HG03095 (cell line): ENCODE results near the gene ZNF366.
"Not testable (repeated sequence)": the region's sequence is repeated elsewhere in the genome, so short reads cannot be mapped to it uniquely, and the experiment has no call there.

ENCODE experiments used
- ATAC-seq: cut with Tn5 transposase; IDR thresholded peaks from one replicate; pipeline ENCODE4 v1.9.1; 2021; ENCODE audit warnings: moderate library complexity; ENCODE audit not compliant: unreplicated experiment

ZNF366 gene

GRCh38 chr5:72410688-72411295 is 96.4 kb downstream of the ZNF366 start:
- ATAC-seq = no peak

GRCh38 chr5:72408603-72409002 is 98.6 kb downstream of the ZNF366 start:
- ATAC-seq = no peak

- ATAC-seq = no peak
Observed at GRCh38 chr5:72408127-72408526, 99.1 kb downstream of the ZNF366 start.

GRCh38 chr5:72407541-72407940 is 99.7 kb downstream of the ZNF366 start:
- ATAC-seq = no peak

- ATAC-seq = no peak
Observed at GRCh38 chr5:72407078-72407477, 100.1 kb downstream of the ZNF366 start.

GRCh38 chr5:72404771-72405170 is 102.4 kb downstream of the ZNF366 start:
- not testable (repeated sequence) for ATAC-seq

- ATAC-seq = no peak
Observed at GRCh38 chr5:72402959-72403628, 104.1 kb downstream of the ZNF366 start.

- no peak for ATAC-seq
Observed at GRCh38 chr5:72402381-72402890, 104.8 kb downstream of the ZNF366 start.

- no peak for ATAC-seq
Observed at GRCh38 chr5:72400950-72401349, 106.3 kb downstream of the ZNF366 start.

GRCh38 chr5:72397836-72398235 is 109.4 kb downstream of the ZNF366 start:
- ATAC-seq = no peak

GRCh38 chr5:72394688-72395087 is 112.5 kb downstream of the ZNF366 start:
- ATAC-seq = no peak

- ATAC-seq = no peak
Observed at GRCh38 chr5:72393052-72393451, 114.2 kb downstream of the ZNF366 start.
